DND-41 (cell line): ENCODE data around the gene TMEM252.

Experiments
- CTCF ChIP-seq: IDR thresholded peaks from 2 replicates; pipeline ENCODE4 v1.5.1; 2012; ENCODE audit warnings: borderline replicate concordance, low read length, moderate library complexity, mild to moderate bottlenecking; ENCODE audit not compliant: poor library complexity, severe bottlenecking; ENCODE audit errors: extremely low read depth
- EZH2 ChIP-seq: IDR thresholded peaks from 3 replicates; pipeline ENCODE4 v1.6.1; 2012; ENCODE audit warnings: borderline replicate concordance, low read depth, mild to moderate bottlenecking, moderate library complexity, low read length, inconsistent platforms; ENCODE audit not compliant: severe bottlenecking

GRCh38 chr9:68577774-68578591, 37.3 kb upstream of the TMEM252 start:
- TF ChIP-seq CTCF: no peak
- TF ChIP-seq EZH2: no peak
